Ramos (cell line): Measurements from ENCODE around the gene ARID1B.

Source experiments
- in situ Hi-C: fragments of 300-500 bp; cut with MboI; formaldehyde crosslinking; loops from one replicate; pipeline ENCODE4 v1.14.3; 2022; ENCODE audit warnings: low sequenced_read_pairs; ENCODE audit not compliant: unreplicated experiment

ARID1B gene

DNA sequence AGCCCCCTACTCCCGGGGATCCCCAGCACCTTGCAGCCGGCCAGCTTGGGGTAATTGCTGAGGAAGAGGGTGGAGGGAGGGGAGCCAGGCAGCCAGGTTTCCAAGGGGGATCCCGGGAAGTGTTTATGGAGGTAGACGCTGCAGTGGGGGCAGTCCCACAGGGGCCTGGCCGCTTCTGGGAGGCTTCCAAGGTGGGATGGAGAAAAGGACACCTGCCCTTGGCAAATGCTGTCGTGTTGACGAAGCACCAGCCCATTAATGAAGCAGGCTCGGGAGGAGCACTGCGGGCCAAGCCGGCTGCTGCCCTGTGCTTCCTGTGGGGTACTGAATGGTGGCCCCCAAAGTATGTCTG lies 463.8 kb downstream of the ARID1B start:
- in situ Hi-C loops: no loop called here

DNA sequence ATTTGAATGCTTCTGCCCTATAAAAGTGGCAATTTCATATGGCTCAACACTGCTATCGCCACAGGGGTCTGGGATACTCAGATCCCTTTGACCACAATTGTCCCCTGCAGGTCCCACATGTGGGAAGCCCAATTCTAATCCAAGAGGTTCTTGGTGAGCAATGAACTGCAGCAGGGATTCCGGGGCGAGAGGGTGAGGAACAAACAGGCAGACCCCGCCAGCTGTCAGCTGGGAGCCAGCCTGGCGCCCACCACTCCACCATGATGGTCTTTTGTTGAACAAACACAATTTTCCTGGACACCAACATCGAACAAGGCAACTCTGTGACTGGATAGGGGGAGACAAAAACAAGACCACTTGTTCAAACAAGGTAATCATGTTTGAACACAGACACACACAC lies 465.6 kb downstream of the ARID1B start:
- in situ Hi-C loops: no loop called here

DNA sequence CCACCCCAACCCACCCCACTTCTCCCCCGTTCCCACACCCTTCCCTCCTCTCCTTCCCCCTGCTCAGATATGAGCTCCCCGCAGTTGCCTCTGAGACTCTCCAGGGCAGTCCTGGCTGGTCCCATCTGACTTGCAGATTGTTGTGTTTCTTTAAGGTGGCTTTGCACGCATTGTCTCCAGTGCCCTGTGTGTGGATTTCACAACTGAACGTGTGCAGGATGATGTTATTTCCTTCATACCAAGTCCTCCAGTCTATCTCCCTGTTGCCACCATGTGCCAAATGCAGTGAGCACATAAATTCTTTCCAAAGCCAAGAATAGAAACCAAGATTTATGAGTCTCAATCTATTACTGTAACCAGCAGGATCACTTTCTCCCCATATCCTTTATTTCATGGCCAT lies 467.0 kb downstream of the ARID1B start:
- in situ Hi-C loops: no loop called here

DNA sequence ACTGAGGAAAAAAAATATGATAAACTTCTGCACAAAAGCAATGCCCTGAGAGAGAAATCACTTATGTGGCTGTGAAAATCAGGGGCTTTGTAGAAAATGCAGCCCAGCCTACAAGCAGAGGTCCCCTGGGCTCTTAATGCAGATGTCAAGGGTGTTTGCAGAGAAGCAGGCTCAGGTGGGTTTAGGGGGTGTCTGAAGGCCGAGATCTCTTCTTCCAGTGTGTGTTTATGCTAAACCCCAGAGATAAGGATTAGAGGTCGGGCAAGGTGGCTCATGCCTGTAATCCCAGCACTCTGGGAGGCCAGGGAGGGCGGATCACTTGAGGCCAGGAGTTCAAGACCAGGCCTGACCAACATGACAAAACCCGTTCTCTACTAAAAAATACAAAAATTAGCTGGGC lies 467.6 kb downstream of the ARID1B start:
- in situ Hi-C loops: no loop called here

DNA sequence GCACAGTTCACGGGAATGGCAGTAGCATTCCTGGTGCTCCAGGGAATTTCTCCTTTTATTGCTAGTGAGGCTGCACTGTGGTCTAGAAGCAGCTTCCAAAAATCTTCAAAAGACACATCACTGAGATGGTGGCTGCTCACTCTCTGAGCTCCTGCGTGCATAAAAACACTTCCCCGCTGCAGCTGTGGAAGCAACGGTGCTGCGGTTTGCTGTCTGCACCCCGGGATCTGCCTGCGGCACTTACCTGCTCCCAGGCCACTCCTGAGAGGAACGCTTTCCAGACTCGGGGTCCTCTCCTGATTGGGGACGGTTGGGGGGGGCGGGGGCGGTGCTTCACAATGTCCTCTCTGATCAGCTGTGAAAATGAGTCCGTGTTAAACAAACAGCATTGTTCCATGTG lies 468.3 kb downstream of the ARID1B start:
- in situ Hi-C loops: no loop called here

DNA sequence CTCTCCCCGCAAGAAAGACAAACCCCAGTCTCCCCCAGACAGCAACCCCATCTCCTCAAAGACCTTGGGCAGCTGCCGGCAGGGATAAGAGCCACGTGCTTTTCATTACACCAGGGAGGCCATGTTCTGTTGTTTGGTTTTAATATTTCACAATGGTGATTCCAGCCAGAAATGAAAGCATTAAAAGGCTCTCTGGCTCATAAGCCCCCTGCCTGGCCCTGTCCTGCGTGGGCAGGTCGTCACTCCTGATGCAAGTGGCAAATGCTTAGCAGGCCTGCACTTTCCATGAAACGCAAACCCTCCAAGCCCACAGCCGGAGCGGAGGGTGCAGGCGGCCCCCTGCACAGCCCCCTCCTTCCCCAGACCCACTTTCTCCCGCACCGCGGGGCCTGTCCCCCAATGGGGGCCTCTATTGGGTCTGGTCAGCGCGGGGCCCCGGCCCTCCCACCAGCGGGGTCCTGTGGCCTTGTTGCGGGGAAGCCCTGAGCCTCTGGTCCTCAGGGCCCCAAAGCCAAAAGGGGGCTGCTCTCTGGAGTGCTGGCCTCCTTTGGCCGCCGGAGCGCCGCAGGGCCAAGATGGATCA lies 469.0 kb downstream of the ARID1B start:
- in situ Hi-C loops: no loop called here

DNA sequence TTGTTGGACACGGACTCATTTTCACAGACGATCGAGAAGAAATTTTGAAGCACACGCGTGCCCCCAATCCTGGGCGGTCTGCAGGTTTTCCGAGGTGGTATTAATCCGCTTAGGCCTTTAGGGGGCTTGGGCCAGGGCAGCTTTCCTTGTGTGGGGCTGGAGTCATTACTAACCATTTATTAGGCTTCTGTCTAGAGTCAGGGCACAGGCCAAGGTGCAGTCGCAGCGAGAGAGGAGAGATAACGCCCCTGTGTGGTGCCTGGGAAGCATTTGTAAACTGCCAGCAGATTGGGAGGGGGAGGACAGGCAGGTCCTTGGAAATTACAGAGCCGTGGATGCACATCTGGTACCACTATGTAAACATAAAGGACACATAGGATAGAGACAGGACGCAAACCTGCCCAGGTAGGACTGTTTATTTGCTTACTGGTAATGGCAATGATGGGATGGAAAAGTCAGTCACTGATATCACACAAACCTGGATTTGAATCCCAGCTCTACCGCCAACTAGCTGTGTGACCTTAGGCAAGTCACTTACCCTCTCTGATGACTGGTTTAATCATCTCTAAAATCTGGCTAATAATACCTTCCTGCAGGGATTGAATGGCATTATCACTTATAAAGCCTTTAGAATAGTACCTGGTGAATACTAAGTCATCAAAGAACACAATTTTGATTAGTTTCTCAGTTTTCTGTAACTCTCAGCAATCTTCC lies 469.8 kb downstream of the ARID1B start:
- in situ Hi-C loops: no loop called here

DNA sequence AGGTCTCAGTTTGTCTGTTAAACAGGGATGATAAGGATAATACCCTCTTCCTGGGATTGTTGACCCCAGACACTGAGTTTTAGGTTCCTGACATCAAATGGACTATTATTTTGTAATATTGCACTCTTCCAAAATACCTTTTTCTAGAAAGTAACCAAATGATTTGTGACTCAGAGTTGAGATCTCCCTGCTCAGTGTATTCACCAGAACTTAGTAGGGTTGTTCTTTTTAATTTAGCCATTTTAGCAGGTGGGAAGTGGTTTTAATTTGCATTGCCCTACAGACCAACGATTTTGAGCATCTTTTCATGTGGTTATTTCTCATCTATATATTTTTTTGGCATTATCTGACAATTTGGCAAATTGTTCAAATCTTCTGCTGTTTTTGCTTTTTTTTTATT lies 471.1 kb downstream of the ARID1B start:
- in situ Hi-C loops: no loop called here

DNA sequence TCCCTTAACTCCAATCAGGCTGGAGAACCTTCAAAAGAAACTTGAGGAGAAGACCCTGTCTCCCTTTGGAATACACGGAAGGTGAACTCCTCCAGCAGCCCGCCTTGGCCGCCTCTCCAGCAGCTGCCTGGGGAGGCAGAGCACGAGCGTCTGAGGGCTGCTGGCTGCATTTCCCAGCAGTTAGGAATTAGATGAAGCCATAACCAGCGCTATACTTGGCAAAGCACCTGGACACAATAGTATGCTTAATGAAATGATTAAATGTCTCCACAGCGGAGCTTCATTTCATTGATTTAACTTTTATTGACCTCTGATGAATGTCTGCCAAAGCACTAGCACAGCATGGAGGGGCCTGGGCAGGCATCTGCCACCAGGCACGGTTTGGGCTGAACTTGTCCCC lies 472.6 kb downstream of the ARID1B start:
- in situ Hi-C loops: no loop called here

DNA sequence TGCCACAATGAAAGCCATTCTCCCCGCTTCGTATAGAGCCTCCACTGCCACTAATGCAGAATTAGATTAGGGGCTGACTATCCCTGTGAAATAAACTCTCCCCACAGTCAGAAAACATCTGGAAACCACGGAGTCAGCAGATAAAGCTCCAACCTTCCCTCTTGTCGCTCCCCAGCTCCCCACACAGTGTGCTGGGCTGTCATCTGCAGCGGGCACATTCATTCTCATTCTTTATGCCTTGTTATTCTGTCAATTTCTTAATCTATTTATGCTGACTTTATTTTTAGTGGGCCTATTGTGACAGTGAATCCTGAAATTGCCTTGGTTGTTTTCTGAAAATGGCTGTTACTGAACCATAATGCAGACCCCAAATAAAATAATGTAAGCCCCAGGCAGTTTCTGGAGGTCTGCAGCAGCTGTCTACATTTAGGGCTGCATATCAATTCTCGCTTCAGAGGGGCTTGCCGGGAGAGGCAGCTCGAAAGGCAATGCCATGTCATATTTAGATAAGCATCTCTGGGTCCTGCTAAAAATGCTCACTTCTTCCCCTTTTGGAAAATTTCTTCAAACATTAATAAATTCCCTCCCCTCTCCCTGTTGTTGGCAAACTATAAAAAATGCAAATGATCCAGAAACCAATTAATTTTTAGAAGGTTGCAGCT lies 474.5 kb downstream of the ARID1B start:
- in situ Hi-C loops: no loop called here

DNA sequence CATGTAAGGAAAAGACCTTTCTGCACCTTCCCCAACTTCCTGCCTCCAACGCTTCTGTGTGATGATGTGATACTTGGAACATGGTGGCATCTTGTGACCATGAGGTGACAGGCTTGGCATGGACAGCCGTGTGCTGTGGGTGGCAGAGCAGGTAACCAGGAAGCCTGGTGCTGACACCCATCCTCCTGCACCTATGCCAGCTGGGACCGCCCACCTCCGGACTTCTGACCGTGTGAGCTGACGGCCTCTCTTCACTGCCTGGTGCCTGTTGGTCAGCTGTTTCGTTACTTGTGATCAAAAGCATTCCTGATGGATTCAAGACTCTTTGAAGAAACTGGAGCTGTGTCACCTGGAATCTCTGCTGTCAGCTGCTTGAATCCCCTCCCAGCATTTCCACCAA lies 475.8 kb downstream of the ARID1B start:
- in situ Hi-C loops: no loop called here

DNA sequence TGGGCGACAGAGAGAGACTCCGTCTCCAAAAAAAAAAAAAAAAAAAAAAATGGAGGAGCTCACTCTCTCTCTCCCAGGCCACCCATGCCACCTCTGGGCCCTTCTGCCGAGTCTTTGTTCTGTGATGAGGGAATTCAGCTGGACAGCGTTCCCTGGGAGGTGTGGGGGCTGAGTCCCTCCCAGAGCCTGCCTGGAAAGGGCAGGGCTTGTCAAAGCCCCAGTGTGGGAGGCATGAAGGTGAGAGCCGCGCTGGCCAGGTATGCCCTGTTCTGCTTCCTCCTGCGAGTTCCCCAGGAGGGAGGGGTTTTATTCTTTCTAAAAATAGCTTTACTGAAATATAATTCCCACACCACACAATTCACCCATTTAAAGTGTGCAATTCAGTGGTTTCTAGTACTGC lies 476.5 kb downstream of the ARID1B start:
- in situ Hi-C loops: no loop called here

DNA sequence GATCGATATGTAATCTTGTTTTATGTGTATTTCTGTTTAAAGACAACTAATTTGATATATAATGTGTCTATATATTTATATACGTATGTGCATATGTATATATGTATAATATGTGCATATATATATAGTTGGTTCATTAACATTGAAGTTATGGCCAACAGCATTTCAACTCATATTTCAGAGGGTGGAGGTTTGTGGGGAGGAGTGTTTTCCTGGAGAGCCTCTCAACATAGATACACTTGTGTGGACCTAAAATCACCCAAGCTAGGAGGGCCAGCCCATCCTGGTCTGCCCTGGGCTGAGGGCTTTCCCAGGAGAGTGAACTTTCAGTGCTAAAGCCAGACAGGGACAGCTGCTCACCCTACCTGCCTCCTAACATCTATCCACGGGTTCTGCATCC lies 477.4 kb downstream of the ARID1B start:
- in situ Hi-C loops: no loop called here

DNA sequence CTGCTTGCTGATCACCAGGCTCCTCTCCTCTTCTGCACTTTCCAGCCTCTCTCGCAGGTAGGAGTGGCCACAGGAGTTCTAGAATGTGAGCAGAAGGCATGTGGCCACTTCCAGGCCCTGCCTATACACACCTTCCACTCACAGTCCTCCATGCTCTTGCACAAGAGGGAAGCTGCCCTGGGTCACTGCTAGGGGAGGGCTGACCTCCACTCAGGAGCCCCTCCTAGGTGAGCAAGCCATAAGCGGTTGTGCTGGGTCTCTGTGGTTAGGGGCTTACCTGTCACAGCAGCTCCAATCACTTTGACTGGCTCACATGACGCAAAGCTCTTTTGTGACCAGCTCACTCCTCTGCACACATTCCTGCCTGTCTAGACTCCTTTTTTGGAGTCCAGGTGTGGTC lies 477.9 kb downstream of the ARID1B start:
- in situ Hi-C loops: no loop called here

DNA sequence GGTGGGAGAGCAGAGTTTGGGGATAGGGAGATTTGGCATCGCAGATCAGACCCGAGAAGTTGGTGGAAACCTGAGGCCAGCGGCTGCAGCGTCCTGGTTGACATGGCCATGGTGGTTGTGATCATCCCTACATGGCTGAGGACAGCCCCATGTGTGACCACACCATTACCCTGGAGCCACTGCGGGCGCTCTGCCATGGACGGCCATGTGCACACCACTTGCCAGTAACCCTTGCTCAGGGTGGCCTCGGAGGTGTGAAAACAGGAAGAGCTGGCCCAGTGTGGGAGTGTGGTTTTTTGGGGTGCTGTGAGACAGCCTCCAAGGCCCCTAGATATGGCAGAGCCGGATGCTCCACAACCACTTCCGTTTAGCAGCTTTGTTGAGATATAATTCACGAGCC lies 481.7 kb downstream of the ARID1B start:
- in situ Hi-C loops: no loop called here

DNA sequence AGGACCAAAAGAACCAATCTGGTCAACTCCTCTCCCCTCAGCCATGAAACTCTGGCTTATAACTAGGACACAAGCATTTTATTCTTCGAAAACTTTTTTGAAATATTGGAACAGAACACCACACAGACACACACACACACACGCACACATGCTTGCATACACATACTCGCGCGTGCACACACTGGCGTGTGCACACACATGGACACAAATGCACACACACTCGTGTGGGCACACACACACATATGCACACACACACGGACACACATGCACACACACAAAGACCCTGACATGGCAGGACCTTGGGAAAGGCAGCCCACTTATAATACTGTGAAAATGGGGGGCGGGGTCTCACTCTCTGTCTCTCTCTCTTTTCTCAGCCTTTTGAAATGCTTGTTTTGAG lies 482.3 kb downstream of the ARID1B start:
- in situ Hi-C loops: no loop called here
